Upper lobe of left lung (tissue), 4 donors: Measurements from ENCODE around the gene DMGDH.

Source experiments
- EP300 ChIP-seq, 4 donors: sonication (generic); formaldehyde crosslinking; IDR thresholded peaks; one replicate each; pipeline ENCODE4 v1.5.1; 2017; ENCODE audit warnings: antibody characterized with exemption in 4 of 4, control low read depth in 2 of 4
- POLR2A ChIP-seq, 4 donors: fragments of 450-650 bp; IDR thresholded peaks; one replicate each; pipeline ENCODE4 v1.5.1; 2016 to 2017; ENCODE audit warnings: antibody characterized with exemption in 4 of 4, mild to moderate bottlenecking in 2 of 4
- POLR2AphosphoS5 ChIP-seq, 2 donors: sonication (generic); formaldehyde crosslinking; IDR thresholded peaks; one replicate each; pipeline ENCODE4 v1.5.1; 2017; ENCODE audit warnings: antibody characterized with exemption in 2 of 2
- TF ChIP-seq, protein P1 (sequence below), 6 experiments: fragments of 450-650 bp in 4 of 6; fragments of 200-600 bp in 2 of 6; sonication (generic) in 2 of 6; IDR thresholded peaks; one replicate each; pipeline ENCODE4 v1.5.1; 2016 to 2019; ENCODE audit warnings: antibody characterized with exemption in 6 of 6

DNA sequence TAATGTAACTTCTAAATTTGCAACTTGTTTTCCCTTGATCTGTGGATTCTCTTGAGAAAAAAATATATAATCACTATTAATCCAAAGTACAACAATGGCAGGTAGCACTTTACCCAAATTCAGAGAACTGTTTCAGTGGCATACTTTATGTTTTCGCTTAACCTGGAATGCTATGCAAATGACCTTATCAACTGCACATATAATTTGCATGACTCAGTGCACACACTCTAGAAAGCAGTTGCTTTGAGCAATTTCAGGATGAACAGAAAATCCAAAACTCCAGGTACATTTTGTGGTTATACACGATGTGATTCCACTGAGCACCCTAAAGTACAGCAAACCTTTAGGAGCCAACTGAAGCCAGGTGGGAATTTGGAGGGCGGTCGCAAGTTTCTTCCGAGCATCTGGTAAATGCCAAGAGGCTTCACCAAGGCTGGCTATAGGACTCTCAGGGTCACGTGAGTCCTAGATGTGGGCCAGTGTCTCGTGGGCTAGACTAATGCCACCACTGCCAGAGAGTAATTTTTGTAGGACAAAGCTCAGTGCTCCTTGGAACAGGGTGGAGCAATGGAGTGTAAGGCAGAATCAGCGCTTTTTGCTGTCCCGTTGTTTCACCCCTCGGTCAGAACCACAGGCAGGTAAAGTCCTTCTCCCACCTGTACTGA, 37.3 kb downstream of the DMGDH start:
- TF ChIP-seq, protein P1, sequence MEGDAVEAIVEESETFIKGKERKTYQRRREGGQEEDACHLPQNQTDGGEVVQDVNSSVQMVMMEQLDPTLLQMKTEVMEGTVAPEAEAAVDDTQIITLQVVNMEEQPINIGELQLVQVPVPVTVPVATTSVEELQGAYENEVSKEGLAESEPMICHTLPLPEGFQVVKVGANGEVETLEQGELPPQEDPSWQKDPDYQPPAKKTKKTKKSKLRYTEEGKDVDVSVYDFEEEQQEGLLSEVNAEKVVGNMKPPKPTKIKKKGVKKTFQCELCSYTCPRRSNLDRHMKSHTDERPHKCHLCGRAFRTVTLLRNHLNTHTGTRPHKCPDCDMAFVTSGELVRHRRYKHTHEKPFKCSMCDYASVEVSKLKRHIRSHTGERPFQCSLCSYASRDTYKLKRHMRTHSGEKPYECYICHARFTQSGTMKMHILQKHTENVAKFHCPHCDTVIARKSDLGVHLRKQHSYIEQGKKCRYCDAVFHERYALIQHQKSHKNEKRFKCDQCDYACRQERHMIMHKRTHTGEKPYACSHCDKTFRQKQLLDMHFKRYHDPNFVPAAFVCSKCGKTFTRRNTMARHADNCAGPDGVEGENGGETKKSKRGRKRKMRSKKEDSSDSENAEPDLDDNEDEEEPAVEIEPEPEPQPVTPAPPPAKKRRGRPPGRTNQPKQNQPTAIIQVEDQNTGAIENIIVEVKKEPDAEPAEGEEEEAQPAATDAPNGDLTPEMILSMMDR (IDR thresholded peaks at IDR 0.05) = no peak
- TF ChIP-seq EP300 (IDR thresholded peaks at IDR 0.05) = no peak
- TF ChIP-seq POLR2A (IDR thresholded peaks at IDR 0.05) = no peak
- TF ChIP-seq POLR2AphosphoS5 (IDR thresholded peaks at IDR 0.05) = no peak
